OCI-LY1 (cell line): ENCODE results near the gene CBR1.
"Not testable (repeated sequence)": the region's sequence is repeated elsewhere in the genome, so short reads cannot be mapped to it uniquely, and the experiment has no call there.

Experiments used
- H2AFZ ChIP-seq: fragments of 200-600 bp; sonication (generic), shearing (Covaris generic); 2 replicates; pipeline ENCODE4 v1.6.0; 2014; ENCODE audit warnings: antibody characterized with exemption, mild to moderate bottlenecking, low read length
- H3F3A ChIP-seq: fragments of 200-600 bp; sonication (generic), shearing (Covaris generic); 2 replicates; pipeline ENCODE4 v1.6.0; 2014; ENCODE audit warnings: mild to moderate bottlenecking, antibody characterized with exemption, low read length, moderate library complexity; ENCODE audit not compliant: insufficient read depth
- H3K27ac ChIP-seq: fragments of 200-600 bp; sonication (generic); 2 replicates; pipeline ENCODE4 v1.5.1; 2014; ENCODE audit warnings: low read length, mixed run types, mild to moderate bottlenecking, low read depth; ENCODE audit not compliant: poor library complexity, severe bottlenecking
- H3K27me3 ChIP-seq: fragments of 200-600 bp; sonication (generic); 2 replicates; pipeline ENCODE4 v1.6.0; 2014; ENCODE audit warnings: antibody characterized with exemption, mild to moderate bottlenecking, low read length, moderate library complexity; ENCODE audit not compliant: insufficient read depth
- H3K36me3 ChIP-seq: fragments of 200-600 bp; sonication (generic); 2 replicates; pipeline ENCODE4 v1.6.1; 2014; ENCODE audit warnings: mild to moderate bottlenecking, antibody characterized with exemption, low read length, moderate library complexity, mixed read lengths; ENCODE audit not compliant: insufficient read depth
- H3K4me1 ChIP-seq: fragments of 200-600 bp; sonication (generic); 2 replicates; pipeline ENCODE4 v1.5.1; 2014; ENCODE audit warnings: mild to moderate bottlenecking, low read length, moderate library complexity; ENCODE audit not compliant: insufficient read depth, severe bottlenecking
- H3K4me2 ChIP-seq: fragments of 200-600 bp; sonication (generic), shearing (Covaris generic); 2 replicates; pipeline ENCODE4 v1.6.1; 2014; ENCODE audit warnings: low read length
- H3K4me3 ChIP-seq: fragments of 200-600 bp; sonication (generic); 2 replicates; pipeline ENCODE4 v1.5.1; 2014; ENCODE audit warnings: low read length, low read depth, mild to moderate bottlenecking, mixed read lengths; ENCODE audit not compliant: poor library complexity, severe bottlenecking
- H3K79me2 ChIP-seq: fragments of 200-600 bp; shearing (Covaris generic); 2 replicates; pipeline ENCODE4 v1.6.1; 2016; ENCODE audit warnings: mixed run types, low read length, mixed read lengths; ENCODE audit not compliant: insufficient read depth
- H3K9ac ChIP-seq: fragments of 200-600 bp; sonication (generic), shearing (Covaris generic); 2 replicates; pipeline ENCODE4 v1.6.1; 2014; ENCODE audit warnings: mild to moderate bottlenecking, low read length, mixed read lengths
- H3K9me2 ChIP-seq: fragments of 200-600 bp; sonication (generic), shearing (Covaris generic); 2 replicates; pipeline ENCODE4 v1.6.1; 2014; ENCODE audit warnings: low read depth, mild to moderate bottlenecking, low read length, mixed read lengths
- H3K9me3 ChIP-seq: fragments of 200-600 bp; shearing (Covaris generic); 2 replicates; pipeline ENCODE4 v1.6.1; 2014; ENCODE audit warnings: low read length, mixed read lengths
- H4K20me1 ChIP-seq: fragments of 200-600 bp; sonication (generic), shearing (Covaris generic); 2 replicates; pipeline ENCODE4 v1.6.0; 2016; ENCODE audit warnings: mild to moderate bottlenecking, low read length; ENCODE audit not compliant: insufficient read depth
- CTCF ChIP-seq: fragments of 200-600 bp; sonication (generic), shearing (Covaris generic); IDR thresholded peaks from 2 replicates; pipeline ENCODE4 v1.5.1; 2017; ENCODE audit warnings: mild to moderate bottlenecking, antibody characterized with exemption, low read length, moderate library complexity, mixed read lengths
- EZH2 ChIP-seq: fragments of 200-600 bp; sonication (generic), shearing (Covaris generic); IDR thresholded peaks from 2 replicates; pipeline ENCODE4 v1.8.0; 2017; ENCODE audit warnings: borderline replicate concordance, mixed run types, mild to moderate bottlenecking, antibody characterized with exemption, low read length, moderate library complexity, mixed read lengths

Gene CBR1

GRCh38 chr21:36072453-36073162 is 2.8 kb downstream of the CBR1 start:
- no peaks in the 10 kb centered on the region for H4K20me1 ChIP-seq
- TF ChIP-seq CTCF = no peak
- no peak for TF ChIP-seq EZH2
- peaks cover 12% of the 10 kb centered on the region for H3K36me3 ChIP-seq
- H3F3A ChIP-seq = no peaks in the 10 kb centered on the region
- no peak overlapping the region for H3K4me3 ChIP-seq
- peaks cover 16% of the 10 kb centered on the region for H3K4me1 ChIP-seq
- H3K9me2 ChIP-seq = no peaks in the 10 kb centered on the region
- H2AFZ ChIP-seq = no peak overlapping the region
- no peak overlapping the region for H3K9ac ChIP-seq
- no peaks in the 10 kb centered on the region for H3K27me3 ChIP-seq
- H3K27ac ChIP-seq = no peak overlapping the region
- peaks cover 9% of the 10 kb centered on the region for H3K9me3 ChIP-seq
- H3K4me2 ChIP-seq = no peak overlapping the region
- H3K79me2 ChIP-seq = no peaks in the 10 kb centered on the region

DNA sequence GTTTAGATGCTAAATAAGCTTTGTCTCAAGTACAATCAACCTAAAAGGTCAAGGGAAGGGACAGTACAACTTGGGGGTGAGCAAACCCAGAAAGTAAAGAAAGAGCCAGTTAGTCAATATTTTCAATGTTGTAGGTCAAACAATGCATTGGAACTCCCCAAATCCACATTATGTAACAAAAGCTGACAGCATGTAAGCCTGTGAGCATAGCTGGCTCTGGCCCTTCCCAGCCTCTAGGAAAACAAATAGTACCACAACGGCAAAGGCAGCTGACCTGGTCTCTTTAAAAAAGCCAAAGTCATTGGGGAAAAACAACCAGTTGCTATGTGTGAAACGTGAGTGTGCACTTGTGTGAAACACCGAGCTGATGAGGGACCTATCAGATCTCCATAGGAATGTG is 3.4 kb downstream of the CBR1 start:
- Histone ChIP-seq H3K27me3 (no peaks in the 10 kb centered on the region), H3K36me3 (peaks cover 12% of the 10 kb centered on the region), H3K4me3 (no peak overlapping the region), H3K9me3 (peaks cover 7% of the 10 kb centered on the region), H3K9me2 (no peaks in the 10 kb centered on the region), H3K4me2 (no peak overlapping the region), H3K4me1 (peaks cover 17% of the 10 kb centered on the region), H3F3A (no peaks in the 10 kb centered on the region), H3K27ac (no peak overlapping the region), H3K79me2 (no peaks in the 10 kb centered on the region), H3K9ac (no peak overlapping the region), H2AFZ (no peak overlapping the region), H4K20me1 (no peaks in the 10 kb centered on the region)
- TF ChIP-seq CTCF (no peak), EZH2 (no peak)

DNA sequence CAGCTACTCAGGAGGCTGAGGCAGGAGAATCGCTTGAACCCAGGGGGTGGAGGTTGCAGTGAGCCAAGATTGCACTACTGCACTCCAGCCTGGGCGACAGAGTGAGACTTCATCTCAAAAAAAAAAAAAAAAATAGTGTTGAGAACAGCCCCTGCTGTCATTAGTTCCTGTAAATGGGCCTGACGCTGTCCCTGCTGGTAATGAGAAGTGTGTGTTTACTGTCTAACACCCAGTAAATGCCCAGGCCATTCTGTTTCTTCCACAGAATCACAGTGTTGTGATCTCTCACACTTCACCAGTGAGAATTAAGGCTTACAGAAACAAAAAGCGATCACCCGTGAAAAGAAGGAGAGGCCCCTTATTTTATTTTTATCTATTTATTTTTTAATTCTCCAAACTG is 4.1 kb downstream of the CBR1 start:
- not testable (repeated sequence) for H3K4me3 ChIP-seq, H3K4me2 ChIP-seq
- H3K4me1 ChIP-seq = peaks cover 22% of the 10 kb centered on the region

GRCh38 chr21:36075171-36075570 is 5.3 kb downstream of the CBR1 start:
- Histone ChIP-seq H3F3A (no peaks in the 10 kb centered on the region), H3K9me3 (no peaks in the 10 kb centered on the region), H3K4me2 (no peak overlapping the region), H3K79me2 (no peaks in the 10 kb centered on the region), H3K9ac (no peak overlapping the region), H3K4me1 (peaks cover 21% of the 10 kb centered on the region), H3K4me3 (no peak overlapping the region), H4K20me1 (no peaks in the 10 kb centered on the region), H2AFZ (no peak overlapping the region), H3K36me3 (peaks cover 8% of the 10 kb centered on the region), H3K27me3 (no peaks in the 10 kb centered on the region), H3K9me2 (no peaks in the 10 kb centered on the region), H3K27ac (no peak overlapping the region)
- TF ChIP-seq EZH2 = no peak
- no peak for TF ChIP-seq CTCF

More for the DNA sequence above, 4.1 kb downstream of the CBR1 start:
- H3K27me3 ChIP-seq, H3K79me2 ChIP-seq, H4K20me1 ChIP-seq, H3K27ac ChIP-seq, H2AFZ ChIP-seq, H3F3A ChIP-seq, H3K9me3 ChIP-seq, H3K9me2 ChIP-seq, H3K9ac ChIP-seq: not testable (repeated sequence)
- H3K36me3 ChIP-seq = peaks cover 11% of the 10 kb centered on the region
